Activated CD8-positive, alpha-beta memory T cell treated with anti-CD3 and anti-CD28 coated beads, Interleukin-2, amount 50 U/mL, for 4 hours (primary cell): ENCODE results near the gene MINAR1.

ENCODE experiments used
- DNase-seq: peaks from one replicate; pipeline ENCODE4 v3.0.0-alpha.2; 2020

MINAR1 gene

DNA sequence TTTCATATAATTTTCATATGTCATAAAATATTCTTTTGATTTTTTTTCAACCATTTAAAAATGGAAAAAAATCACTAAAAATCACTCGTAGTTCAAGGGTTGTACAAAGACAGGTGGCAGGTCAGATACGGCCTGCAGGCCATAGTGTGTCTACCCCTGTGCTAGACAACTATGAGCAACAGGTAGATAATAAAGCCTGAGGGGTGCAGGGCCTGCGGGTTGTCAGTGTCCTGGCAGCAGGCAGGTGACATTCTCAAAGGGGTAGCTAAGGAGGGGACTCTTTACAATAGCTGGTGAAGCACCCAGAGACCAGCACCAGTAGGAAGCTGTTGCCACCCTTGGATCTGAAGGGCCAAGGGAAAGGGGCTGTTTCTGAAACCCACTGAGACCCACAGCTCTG, 34.4 kb downstream of the MINAR1 start:
- no peak for DNase-seq

DNA sequence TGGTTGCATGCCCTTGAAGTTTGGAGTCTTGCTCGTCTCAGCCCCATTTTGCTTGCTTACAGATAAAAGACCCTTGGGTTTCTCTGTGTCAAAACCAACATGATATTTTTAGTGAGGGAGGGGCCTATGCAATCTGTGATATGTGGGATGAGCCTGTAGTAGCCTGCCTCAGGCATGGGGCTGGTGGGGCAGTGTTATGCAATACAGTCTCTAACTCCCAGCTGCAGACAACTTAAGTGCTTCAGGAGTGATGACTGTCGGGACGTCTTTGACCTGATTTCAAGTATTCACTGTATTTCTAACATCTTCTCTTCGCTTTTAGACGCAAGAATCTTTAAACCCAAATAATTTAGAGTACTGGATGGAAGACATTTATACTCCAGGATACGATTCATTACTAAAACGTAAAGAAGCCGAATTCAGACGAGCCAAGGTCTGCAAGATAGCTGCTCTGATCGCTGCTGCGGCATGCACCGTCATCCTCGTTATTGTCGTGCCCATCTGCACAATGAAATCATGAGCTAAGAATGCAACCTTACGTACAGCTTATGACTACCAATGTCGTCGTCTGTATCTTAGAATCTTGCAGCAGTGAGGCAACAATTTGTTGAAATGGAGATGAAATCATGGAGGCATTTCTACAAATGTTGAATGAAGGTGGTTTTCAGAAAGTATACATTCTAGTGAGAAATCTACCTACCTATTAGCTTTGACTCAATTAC, 35.9 kb downstream of the MINAR1 start:
- DNase-seq: no peak

DNA sequence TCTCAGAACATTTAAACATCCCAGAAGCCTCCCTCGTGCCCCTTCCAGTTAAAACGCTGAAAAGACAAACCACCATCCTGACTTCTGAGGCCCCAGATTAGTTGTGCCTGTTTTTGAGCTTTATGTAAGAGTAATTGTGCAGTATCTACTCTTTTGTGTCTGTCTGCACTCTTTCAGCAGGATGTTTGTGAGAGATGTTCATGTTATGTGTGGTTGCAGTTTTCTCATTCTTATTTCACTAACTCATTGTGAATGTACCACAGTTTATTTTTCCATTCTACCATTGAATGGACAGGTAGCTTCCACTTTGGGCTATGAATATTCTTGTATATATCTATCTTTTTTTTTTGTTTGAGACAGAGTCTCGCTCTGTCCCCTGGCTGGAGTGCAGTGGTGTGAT, 40.3 kb downstream of the MINAR1 start:
- DNase-seq: no peak

DNA sequence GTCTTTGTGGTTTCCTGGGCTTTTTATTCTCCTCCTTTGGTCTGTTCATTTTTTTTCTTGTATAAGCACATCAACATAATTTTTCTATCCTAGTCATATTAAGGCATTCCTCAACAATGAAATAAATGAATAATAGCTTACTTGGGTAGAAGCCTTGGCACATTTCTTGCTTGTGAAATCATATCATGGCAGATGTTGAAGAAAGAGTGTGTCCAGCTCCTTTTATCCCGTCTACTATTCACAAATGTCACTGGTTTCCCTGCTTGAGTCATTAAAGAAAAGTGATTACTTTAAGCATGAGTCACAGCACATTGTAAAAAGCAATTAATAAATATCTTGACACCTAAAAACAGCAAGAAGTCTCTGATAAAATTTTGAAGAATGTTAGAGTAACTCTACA, 42.1 kb downstream of the MINAR1 start:
- no peak for DNase-seq

DNA sequence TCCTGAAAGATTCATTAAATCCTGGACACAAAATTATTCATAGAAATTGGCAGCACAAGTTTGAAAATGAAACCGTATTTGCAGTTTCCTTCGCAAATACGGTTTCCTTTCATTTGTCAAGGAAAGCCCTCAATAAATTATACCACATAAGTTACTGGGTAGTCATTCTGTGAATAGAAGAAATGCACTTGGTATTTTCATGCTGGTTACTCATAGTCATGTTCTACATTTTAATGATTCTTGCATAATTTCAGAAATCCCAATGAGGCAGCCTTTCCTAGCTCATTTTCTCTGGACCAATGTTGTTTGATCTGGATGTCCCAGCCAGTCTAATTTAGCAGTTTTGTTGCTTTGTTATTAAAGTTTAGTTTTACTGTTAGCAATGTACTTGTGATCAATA, 43.2 kb downstream of the MINAR1 start:
- no peak for DNase-seq

DNA sequence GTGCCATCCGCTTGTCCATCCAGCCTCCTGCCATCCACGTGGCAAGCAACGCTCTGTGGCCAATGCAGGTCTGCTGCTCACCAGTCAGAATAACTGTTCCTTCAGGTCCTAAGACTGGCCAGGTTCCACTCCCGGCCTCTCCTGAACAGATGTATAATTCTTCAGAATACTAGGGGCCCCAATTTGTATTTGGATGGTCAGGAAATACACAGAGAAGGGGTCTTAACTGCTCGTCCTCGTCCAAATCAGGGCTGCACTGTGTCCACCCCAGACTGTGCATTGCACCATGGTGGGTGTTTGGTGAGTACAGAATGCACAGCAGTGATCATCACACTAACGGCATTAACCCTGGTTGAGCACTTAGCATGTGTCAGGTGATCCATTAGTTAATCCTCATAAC, 46.0 kb downstream of the MINAR1 start:
- no peak for DNase-seq

DNA sequence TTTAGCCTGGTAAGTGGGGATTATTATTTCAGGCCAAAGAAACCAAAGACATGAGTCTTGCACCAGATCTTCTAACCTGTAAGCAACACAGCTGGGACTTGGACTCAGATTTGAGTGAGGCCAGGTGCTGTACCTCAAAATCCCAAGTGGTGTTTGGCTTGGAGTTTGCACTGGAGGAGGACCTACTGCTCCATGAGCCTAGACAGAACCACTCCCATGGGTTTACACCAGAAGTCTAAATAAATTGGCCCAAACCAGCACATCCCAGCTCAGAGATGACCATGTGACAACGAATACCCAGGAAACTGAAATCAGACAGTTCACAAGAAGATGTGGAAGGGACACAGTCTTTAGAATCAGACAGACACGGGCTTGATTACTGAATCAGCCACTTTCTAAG, 47.5 kb downstream of the MINAR1 start:
- DNase-seq: no peak

DNA sequence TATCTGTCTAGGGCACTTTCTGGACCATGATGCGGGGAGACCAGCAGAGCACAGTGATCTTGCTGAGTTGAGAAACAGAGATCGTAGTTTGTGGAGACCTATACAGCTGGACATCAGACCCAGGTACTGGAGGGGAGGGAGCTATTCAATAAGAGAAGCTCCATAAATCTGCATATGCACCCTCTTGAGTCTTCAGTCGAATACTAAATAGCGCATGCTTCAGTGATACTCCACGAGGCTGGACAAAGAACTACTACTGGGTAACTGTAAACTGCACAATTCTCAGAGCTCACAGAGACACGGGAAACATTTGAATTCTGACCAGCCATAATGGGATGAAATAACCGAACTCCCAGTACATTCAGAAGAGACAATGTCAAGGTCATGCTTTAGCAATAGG, 49.7 kb downstream of the MINAR1 start:
- DNase-seq: no peak
